GM12878 (cell line): ENCODE measurements around the gene SLFNL1. TPM values are rescaled to one million over a fixed set of nuclear protein-coding genes. Genes with fewer than 3 reads are reported as not detected.

ENCODE experiments used
- ESRRA ChIP-seq: IDR thresholded peaks from 2 replicates; pipeline ENCODE4 v1.6.1; 2012; ENCODE audit warnings: mild to moderate bottlenecking, low read length, improper control_type of control experiment
- FOXM1 ChIP-seq: IDR thresholded peaks from 2 replicates; pipeline ENCODE4 v1.6.1; 2012; ENCODE audit warnings: low read depth, mild to moderate bottlenecking, inconsistent platforms, low read length, moderate library complexity
- IKZF2 ChIP-seq, 2 experiments: fragments of 450-650 bp; IDR thresholded peaks; 2 replicates each; pipeline ENCODE4 v1.6.1; 2017; ENCODE audit warnings: mild to moderate bottlenecking in 2 of 2, moderate library complexity in 2 of 2
- IRF4 ChIP-seq: IDR thresholded peaks from 2 replicates; pipeline ENCODE4 v1.6.1; 2011; ENCODE audit warnings: low read depth, low read length
- JUNB ChIP-seq: IDR thresholded peaks from 2 replicates; pipeline ENCODE4 v1.6.1; 2016; ENCODE audit warnings: antibody characterized with exemption, mild to moderate bottlenecking
- NFXL1 ChIP-seq: fragments of 450-650 bp; IDR thresholded peaks from 2 replicates; pipeline ENCODE4 v1.6.1; 2017; ENCODE audit warnings: antibody characterized with exemption, mild to moderate bottlenecking, borderline replicate concordance
- NFYB ChIP-seq: IDR thresholded peaks from 2 replicates; pipeline ENCODE4 v1.6.1; 2011; ENCODE audit warnings: low read depth, mild to moderate bottlenecking, low read length, improper control_type of control experiment, moderate library complexity; ENCODE audit not compliant: insufficient read depth
- NR2C1 ChIP-seq: fragments of 450-650 bp; IDR thresholded peaks from 2 replicates; pipeline ENCODE4 v1.6.1; 2017; ENCODE audit warnings: antibody characterized with exemption, mild to moderate bottlenecking, moderate library complexity
- NR2C2 ChIP-seq: IDR thresholded peaks from 2 replicates; pipeline ENCODE4 v1.6.1; 2011; ENCODE audit warnings: borderline replicate concordance, low read depth; ENCODE audit not compliant: control insufficient read depth, insufficient read length
- NRF1 ChIP-seq: conservative IDR thresholded peaks from 2 replicates; pipeline ENCODE4 v1.6.1; 2011; ENCODE audit warnings: mild to moderate bottlenecking, low read depth, low read length, improper control_type of control experiment
- POLR2A ChIP-seq: IDR thresholded peaks from 2 replicates; pipeline ENCODE4 v1.6.1; 2011; ENCODE audit warnings: low read depth, mild to moderate bottlenecking, low read length
- POU2F2 ChIP-seq: IDR thresholded peaks from 3 replicates; pipeline ENCODE4 v1.6.1; 2011; ENCODE audit warnings: low read depth, mild to moderate bottlenecking, low read length, borderline replicate concordance
- PRDM15 ChIP-seq: fragments of 450-650 bp; formaldehyde crosslinking; IDR thresholded peaks from 2 replicates; pipeline ENCODE4 v1.4.0; 2020; ENCODE audit warnings: mild to moderate bottlenecking, moderate library complexity
- RBBP5 ChIP-seq: fragments of 200-600 bp; sonication (generic); conservative IDR thresholded peaks from 2 replicates; pipeline ENCODE4 v1.6.1; 2016
- ZBTB33 ChIP-seq: fragments of 450-650 bp; IDR thresholded peaks from 2 replicates; pipeline ENCODE4 v1.6.1; 2017; ENCODE audit warnings: mild to moderate bottlenecking
- ZBTB4 ChIP-seq: fragments of 450-650 bp; formaldehyde crosslinking; IDR thresholded peaks from 2 replicates; pipeline ENCODE4 v1.4.0; 2022; ENCODE audit warnings: mild to moderate bottlenecking, moderate library complexity
- polyA plus RNA-seq, 11 experiments: library from polyadenylated mRNA; depleted of rRNA in 4 of 11; unstranded in 6 of 11; stranded (reverse) in 5 of 11; fragments of >200 nt; fragmentation: Nextera tagmentation in 4 of 11; fragmentation: Illumina TruSeq in 1 of 11; extraction: Ambion mirVana in 4 of 11; extraction: Trizol in 1 of 11; gene quantifications; 1 replicate in 1 of 11; 2 replicates in 10 of 11; pipeline versions ENCODE4 v1.2.1 to v1.2.3, GENCODE V29; 2011 to 2016; ENCODE audit warnings: inconsistent platforms in 2 of 11, missing spikeins in 2 of 11, low read depth in 1 of 11
- total RNA-seq, 4 experiments: library from RNA; depleted of rRNA in 3 of 4; stranded (reverse); fragments of >200 nt in 3 of 4; fragmentation: Illumina TruSeq in 1 of 4; extraction: Trizol in 1 of 4; gene quantifications; 2 replicates each; pipeline versions ENCODE4 v1.2.1 to v1.2.3, GENCODE V29; 2013 to 2021
- TF ChIP-seq, protein P1 (sequence below): fragments of 450-650 bp; IDR thresholded peaks from 2 replicates; pipeline ENCODE4 v1.6.1; 2018; ENCODE audit warnings: borderline replicate concordance, mild to moderate bottlenecking; ENCODE audit not compliant: partially characterized antibody
- TF ChIP-seq, protein P2 (sequence below): IDR thresholded peaks from 2 replicates; pipeline ENCODE4 v1.6.1; 2012; ENCODE audit warnings: low read depth, low read length, improper control_type of control experiment

The SLFNL1 gene
- total and polyA plus RNA-seq, 10 of the 15 experiments (the other 5 are each of a cell fraction or from before 2014, with no cell fraction given): 0.05 to 0.98 (median 0.16) TPM; not detected in 2

DNA sequence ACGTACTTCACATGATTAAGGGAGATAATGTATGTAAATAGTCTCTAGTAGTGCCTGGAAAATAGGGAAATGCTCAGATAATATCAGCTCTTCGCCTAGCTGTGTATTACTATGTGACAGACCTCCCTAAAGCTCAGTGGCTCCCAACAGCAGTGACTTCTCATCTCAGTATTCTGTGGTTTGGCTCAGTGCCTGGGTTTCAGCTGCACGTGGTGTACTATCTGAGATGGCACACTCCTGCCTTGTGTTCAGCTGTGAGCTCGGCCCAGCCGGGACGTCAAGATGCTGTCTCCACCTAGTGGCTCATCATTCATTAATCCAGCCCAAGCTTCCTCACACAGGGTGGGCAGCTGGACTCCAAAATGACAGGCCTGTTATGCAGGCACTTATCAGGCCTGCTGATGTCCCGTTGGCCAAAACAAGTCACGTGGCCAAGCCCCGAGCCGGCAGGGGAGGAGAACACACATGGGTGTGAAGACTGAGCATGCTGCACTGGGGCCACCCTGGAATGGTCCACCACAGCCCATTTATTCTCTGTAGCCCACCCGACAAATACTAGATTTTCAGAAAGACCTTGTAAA lies 17.8 kb downstream of the SLFNL1 start (continued):
- TF ChIP-seq PRDM15 (CRISPR knock-in tag) (no peak), NFXL1 (no peak), IKZF2 (IDR thresholded peaks at IDR 0.05) (peak; percentile 58 to 63; a peak in 3 of 4 replicates), JUNB (peak; percentile 70), IRF4 (peak; percentile 94), ZBTB4 (no peak), RBBP5 (no peak), POU2F2 (peak; percentile 71; the same call in 1 of the 3 replicates), FOXM1 (no peak), NFYB (peak; percentile 29; the same call in 1 of the 2 replicates), ZBTB33 (no peak), ESRRA (no peak), NR2C1 (no peak), POLR2A (peak; percentile 15; the same call in 1 of the 2 replicates), NRF1 (no peak), NR2C2 (no peak)
- TF ChIP-seq, protein P1, sequence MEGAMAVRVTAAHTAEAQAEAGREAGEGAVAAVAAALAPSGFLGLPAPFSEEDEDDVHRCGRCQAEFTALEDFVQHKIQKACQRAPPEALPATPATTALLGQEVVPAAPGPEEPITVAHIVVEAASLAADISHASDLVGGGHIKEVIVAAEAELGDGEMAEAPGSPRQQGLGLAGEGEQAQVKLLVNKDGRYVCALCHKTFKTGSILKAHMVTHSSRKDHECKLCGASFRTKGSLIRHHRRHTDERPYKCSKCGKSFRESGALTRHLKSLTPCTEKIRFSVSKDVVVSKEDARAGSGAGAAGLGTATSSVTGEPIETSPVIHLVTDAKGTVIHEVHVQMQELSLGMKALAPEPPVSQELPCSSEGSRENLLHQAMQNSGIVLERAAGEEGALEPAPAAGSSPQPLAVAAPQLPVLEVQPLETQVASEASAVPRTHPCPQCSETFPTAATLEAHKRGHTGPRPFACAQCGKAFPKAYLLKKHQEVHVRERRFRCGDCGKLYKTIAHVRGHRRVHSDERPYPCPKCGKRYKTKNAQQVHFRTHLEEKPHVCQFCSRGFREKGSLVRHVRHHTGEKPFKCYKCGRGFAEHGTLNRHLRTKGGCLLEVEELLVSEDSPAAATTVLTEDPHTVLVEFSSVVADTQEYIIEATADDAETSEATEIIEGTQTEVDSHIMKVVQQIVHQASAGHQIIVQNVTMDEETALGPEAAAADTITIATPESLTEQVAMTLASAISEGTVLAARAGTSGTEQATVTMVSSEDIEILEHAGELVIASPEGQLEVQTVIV: no peak
- TF ChIP-seq, protein P2, sequence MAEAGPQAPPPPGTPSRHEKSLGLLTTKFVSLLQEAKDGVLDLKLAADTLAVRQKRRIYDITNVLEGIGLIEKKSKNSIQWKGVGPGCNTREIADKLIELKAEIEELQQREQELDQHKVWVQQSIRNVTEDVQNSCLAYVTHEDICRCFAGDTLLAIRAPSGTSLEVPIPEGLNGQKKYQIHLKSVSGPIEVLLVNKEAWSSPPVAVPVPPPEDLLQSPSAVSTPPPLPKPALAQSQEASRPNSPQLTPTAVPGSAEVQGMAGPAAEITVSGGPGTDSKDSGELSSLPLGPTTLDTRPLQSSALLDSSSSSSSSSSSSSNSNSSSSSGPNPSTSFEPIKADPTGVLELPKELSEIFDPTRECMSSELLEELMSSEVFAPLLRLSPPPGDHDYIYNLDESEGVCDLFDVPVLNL: no peak
